HCT116 (cell line): ENCODE measurements around the gene IRF8. TPM values are rescaled to one million over a fixed set of nuclear protein-coding genes. Genes with fewer than 3 reads are reported as not detected.

ENCODE experiments used
- ATAC-seq: fragments of 200-7000 bp; cut with Tn5 transposase; 2 replicates; pipeline ENCODE4 v1.9.1; 2020; ENCODE audit warnings: mild to moderate bottlenecking, moderate library complexity
- BruUV-seq: library from RNA; stranded (reverse); fragments of 400-500 nt; replicated peaks from 2 replicates; lab custom pipeline; 2021; lab: Mats Ljungman, UMichigan
- CTCF ChIA-PET: fragments of 300-600 bp; sonication (Branson Sonifier 250); formaldehyde crosslinking; loops from one replicate; lab custom pipeline; 2021; ENCODE audit warnings: antibody characterized with exemption; lab: Charles Lee
- POLR2A ChIA-PET: fragments of 300-600, 350-600 bp; sonication (Branson Sonifier 250); formaldehyde crosslinking; loops from one replicate; lab custom pipeline; 2021; ENCODE audit warnings: antibody characterized with exemption; lab: Charles Lee
- RAD21 ChIA-PET, 2 experiments: fragments of 300-600 bp; sonication (Branson Sonifier 250); formaldehyde crosslinking; loops; one replicate each; lab custom pipeline; 2023; ENCODE audit warnings: low total read pairs in 2 of 2; ENCODE audit not compliant: uncharacterized antibody in 2 of 2, unreplicated experiment in 2 of 2, low non-redundant PET in 1 of 2; lab: Charles Lee
- DNase-seq: peaks from one replicate; pipeline ENCODE4 v3.0.0-alpha.2; 2010; ENCODE audit warnings: low read depth, low spot score
- H2AFZ ChIP-seq: fragments of 200-600 bp; shearing (Covaris generic), sonication (generic); 2 replicates; pipeline ENCODE4 v1.6.1; 2017; ENCODE audit warnings: low read depth, mixed run types, mixed read lengths, antibody characterized with exemption, low read length; ENCODE audit not compliant: poor library complexity, severe bottlenecking
- H3K27ac ChIP-seq: 2 replicates; pipeline ENCODE4 v1.5.1; 2012; ENCODE audit warnings: low read depth, low read length
- H3K27me3 ChIP-seq: fragments of 200-600 bp; sonication (generic); 2 replicates; pipeline ENCODE4 v1.6.1; 2016; ENCODE audit warnings: mixed run types, low read length, mixed read lengths; ENCODE audit not compliant: insufficient read depth
- H3K36me3 ChIP-seq, 2 experiments: fragments of 200-500 bp in 1 of 2; fragments of 200-600 bp in 1 of 2; sonication (Bioruptor generic) in 1 of 2; sonication (generic) in 1 of 2; 2 replicates each; pipeline versions ENCODE4 v1.5.1 to v1.6.1; 2014 to 2016; ENCODE audit warnings: low read length in 2 of 2, inconsistent platforms in 1 of 2, mixed read lengths in 1 of 2, mixed run types in 1 of 2; ENCODE audit not compliant: insufficient read depth in 2 of 2, control insufficient read depth in 1 of 2
- H3K4me1 ChIP-seq, 2 experiments: fragments of 200-600 bp in 1 of 2; sonication (generic) in 1 of 2; 2 replicates each; pipeline versions ENCODE4 v1.5.1 to v1.6.1; 2012 to 2017; ENCODE audit warnings: low read length in 2 of 2, inconsistent platforms in 1 of 2, mild to moderate bottlenecking in 1 of 2, mixed read lengths in 1 of 2, mixed run types in 1 of 2, moderate library complexity in 1 of 2; ENCODE audit not compliant: insufficient read depth in 2 of 2, control insufficient read depth in 1 of 2
- H3K4me2 ChIP-seq: fragments of 200-600 bp; sonication (generic); 2 replicates; pipeline ENCODE4 v1.6.1; 2017; ENCODE audit warnings: mixed run types, low read length, mixed read lengths
- H3K4me3 ChIP-seq, 2 experiments: fragments of 200-600 bp in 1 of 2; sonication (generic) in 1 of 2; replicated peaks in 1 of 2; 2 replicates each; pipeline ENCODE4 v1.5.1; 2011 to 2016; ENCODE audit warnings: low read length in 2 of 2, control low read depth in 1 of 2, low read depth in 1 of 2, mild to moderate bottlenecking in 1 of 2, mixed read lengths in 1 of 2, mixed run types in 1 of 2
- H3K79me2 ChIP-seq: fragments of 200-600 bp; sonication (generic); 2 replicates; pipeline ENCODE4 v1.6.1; 2017; ENCODE audit warnings: mild to moderate bottlenecking, mixed run types, low read length, moderate library complexity, mixed read lengths; ENCODE audit not compliant: insufficient read depth
- H3K9ac ChIP-seq: fragments of 200-600 bp; sonication (generic); 2 replicates; pipeline ENCODE4 v1.6.1; 2016; ENCODE audit warnings: low read length, mixed read lengths
- H3K9me2 ChIP-seq: fragments of 200-600 bp; sonication (generic), shearing (Covaris generic); 2 replicates; pipeline ENCODE4 v1.6.1; 2017; ENCODE audit warnings: mixed run types, mild to moderate bottlenecking, moderate library complexity; ENCODE audit not compliant: insufficient read depth
- H3K9me3 ChIP-seq, 2 experiments: fragments of 200-500 bp in 1 of 2; fragments of 200-600 bp in 1 of 2; sonication (Bioruptor generic) in 1 of 2; sonication (generic) in 1 of 2; 2 replicates each; pipeline ENCODE4 v1.6.1; 2014 to 2017; ENCODE audit warnings: low read length in 2 of 2, mixed read lengths in 2 of 2, inconsistent platforms in 1 of 2, low read depth in 1 of 2, mild to moderate bottlenecking in 1 of 2, mixed run types in 1 of 2, moderate library complexity in 1 of 2; ENCODE audit not compliant: control insufficient read depth in 1 of 2, insufficient read depth in 1 of 2
- H4K20me1 ChIP-seq: fragments of 200-600 bp; sonication (generic), shearing (Covaris generic); 2 replicates; pipeline ENCODE4 v1.6.1; 2017; ENCODE audit warnings: mixed run types, mild to moderate bottlenecking, moderate library complexity; ENCODE audit not compliant: insufficient read depth
- CBX3 ChIP-seq: IDR thresholded peaks from 2 replicates; pipeline ENCODE4 v1.6.1; 2012; ENCODE audit warnings: low read depth
- CTCF ChIP-seq, 3 experiments: fragments of 200-600 bp in 1 of 3; sonication (generic) in 1 of 3; IDR thresholded peaks in 2 of 3; conservative IDR thresholded peaks in 1 of 3; 2 replicates each; pipeline ENCODE4 v1.5.1; 2012 to 2017; ENCODE audit warnings: low read depth in 2 of 3, low read length in 2 of 3, antibody characterized with exemption in 1 of 3, borderline replicate concordance in 1 of 3, control low read depth in 1 of 3, mild to moderate bottlenecking in 1 of 3, mixed read lengths in 1 of 3, mixed run types in 1 of 3, moderate library complexity in 1 of 3; ENCODE audit not compliant: insufficient read depth in 1 of 3
- EGR1 ChIP-seq: IDR thresholded peaks from 2 replicates; pipeline ENCODE4 v1.6.1; 2012; ENCODE audit warnings: low read depth
- FOSL1 ChIP-seq: IDR thresholded peaks from 2 replicates; pipeline ENCODE4 v1.6.1; 2012; ENCODE audit warnings: low read depth
- JUND ChIP-seq: IDR thresholded peaks from 2 replicates; pipeline ENCODE4 v1.6.1; 2012
- MAX ChIP-seq: IDR thresholded peaks from 2 replicates; pipeline ENCODE4 v1.6.1; 2012
- POLR2A ChIP-seq: IDR thresholded peaks from 2 replicates; pipeline ENCODE4 v1.7.0; 2011; ENCODE audit warnings: borderline replicate concordance; ENCODE audit not compliant: insufficient read depth, insufficient read length; ENCODE audit errors: extremely low read depth
- RAD21 ChIP-seq: IDR thresholded peaks from 2 replicates; pipeline ENCODE4 v1.6.1; 2012; ENCODE audit warnings: low read depth, mild to moderate bottlenecking
- SIN3A ChIP-seq: IDR thresholded peaks from 2 replicates; pipeline ENCODE4 v1.6.1; 2012; ENCODE audit warnings: low read depth
- SP1 ChIP-seq: IDR thresholded peaks from 2 replicates; pipeline ENCODE4 v1.6.1; 2012; ENCODE audit warnings: low read depth
- SRF ChIP-seq: IDR thresholded peaks from 2 replicates; pipeline ENCODE4 v1.6.1; 2012; ENCODE audit warnings: low read depth
- TCF7L2 ChIP-seq: IDR thresholded peaks from 2 replicates; pipeline ENCODE4 v1.7.0; 2011; ENCODE audit warnings: borderline replicate concordance, inconsistent platforms; ENCODE audit not compliant: insufficient read depth, insufficient read length; ENCODE audit errors: extremely low read depth
- intact Hi-C: fragments of 100-400 bp; cut with micrococcal nuclease; formaldehyde crosslinking; loops from 2 replicates; pipeline ENCODE4 v1.10.0; 2022
- total RNA-seq: library from RNA; stranded (reverse); gene quantifications from one replicate; pipeline ENCODE4 v1.2.1, GENCODE V29; 2021; ENCODE audit not compliant: unreplicated experiment

Gene IRF8
- total RNA-seq, 1 experiment from 2014 or later = 0.61 TPM

- no peaks in the 10 kb centered on the region for H3K36me3 ChIP-seq
- no peak overlapping the region for H3K27ac ChIP-seq
- no peak overlapping the region for H2AFZ ChIP-seq
- peaks cover 44% of the 10 kb centered on the region for H3K27me3 ChIP-seq
- H4K20me1 ChIP-seq = no peaks in the 10 kb centered on the region
- ATAC-seq (peak; percentile 56), DNase-seq (peak; percentile 40)
- H3K9me3 ChIP-seq = no peaks in the 10 kb centered on the region
- RAD21 ChIA-PET = no interaction called here
- peak overlapping the region; percentile 1 for H3K4me2 ChIP-seq
- no peak overlapping the region for H3K4me3 ChIP-seq
- no TSS peak for BruUV-seq
- H3K9me2 ChIP-seq = no peaks in the 10 kb centered on the region
- intact Hi-C loops = no loop called here
- H3K9ac ChIP-seq = no peak overlapping the region
- TF ChIP-seq FOSL1 = peak; percentile 57
- 0 out of 2 replicates have a peak, but pooled peaks have one; percentile 29 for TF ChIP-seq MAX
- TF ChIP-seq CTCF (IDR thresholded peaks at IDR 0.05 in 2 of 3, conservative IDR thresholded peaks at IDR 0.05 in 1 of 3; ENCODE audit: borderline replicate concordance in 1 of 3, insufficient read depth in 1 of 3, low read depth in 2 of 3, low read length in 2 of 3) = no peak
- TF ChIP-seq SP1 = 0 out of 2 replicates have a peak, but pooled peaks have one; percentile 21
- peak; percentile 53 for TF ChIP-seq JUND
- CTCF ChIA-PET = interaction anchor here (1.3 to 6.1 kb wide), 2 partner anchors 70 to 72 kb away, joined by 5 to 56 read pairs; no protein-coding TSS in a partner anchor
- POLR2A ChIA-PET = no interaction called here
- no peaks in the 10 kb centered on the region for H3K79me2 ChIP-seq
- peaks cover 10 to 20% of the 10 kb centered on the region in 2 experiments for H3K4me1 ChIP-seq
Observed at GRCh38 chr16:85891033-85891775, 7.8 kb upstream of the IRF8 start.

GRCh38 chr16:85891776-85892166, 7.2 kb upstream of the IRF8 start:
- H3K4me3 ChIP-seq = no peak overlapping the region
- no peak overlapping the region for H3K9ac ChIP-seq
- H3K79me2 ChIP-seq = no peaks in the 10 kb centered on the region
- H3K27ac ChIP-seq = no peak overlapping the region
- CTCF ChIA-PET = interaction anchor here (1.3 to 6.1 kb wide), 2 partner anchors 71 to 72 kb away, joined by 5 to 56 read pairs; no protein-coding TSS in a partner anchor
- peaks cover 41% of the 10 kb centered on the region for H3K27me3 ChIP-seq
- no peak for DNase-seq
- RAD21 ChIA-PET = no interaction called here
- no peaks in the 10 kb centered on the region for H3K36me3 ChIP-seq
- peaks cover 10 to 20% of the 10 kb centered on the region in 2 experiments for H3K4me1 ChIP-seq
- no peaks in the 10 kb centered on the region for H3K9me3 ChIP-seq
- H2AFZ ChIP-seq = no peak overlapping the region
- no peaks in the 10 kb centered on the region for H4K20me1 ChIP-seq
- intact Hi-C loops = no loop called here
- TF ChIP-seq SRF (no peak), CTCF (IDR thresholded peaks at IDR 0.05 in 2 of 3, conservative IDR thresholded peaks at IDR 0.05 in 1 of 3; ENCODE audit: borderline replicate concordance in 1 of 3, insufficient read depth in 1 of 3, low read depth in 2 of 3, low read length in 2 of 3) (no peak), SIN3A (no peak), TCF7L2 (no peak), CBX3 (no peak), POLR2A (no peak), MAX (no peak), JUND (no peak), EGR1 (no peak), FOSL1 (no peak), SP1 (no peak), RAD21 (no peak)
- POLR2A ChIA-PET = no interaction called here
- H3K4me2 ChIP-seq = peak overlapping the region; percentile 1
- no peaks in the 10 kb centered on the region for H3K9me2 ChIP-seq
- ATAC-seq = no peak
- BruUV-seq = no TSS peak
